DMS79 treated with DMSO at 0.1 percent for 48 hours (cell line): ENCODE results near the gene RSPH1.

Experiments
- DNase-seq: peaks from one replicate; lab custom pipeline; 2025; lab: John Stamatoyannopoulos, UW

The RSPH1 gene

GRCh38 chr21:42447182-42447581 lies 48.8 kb downstream of the RSPH1 start:
- DNase-seq: no peak

- no peak for DNase-seq
Measured at GRCh38 chr21:42446531-42446930, 49.5 kb downstream of the RSPH1 start.

DNA sequence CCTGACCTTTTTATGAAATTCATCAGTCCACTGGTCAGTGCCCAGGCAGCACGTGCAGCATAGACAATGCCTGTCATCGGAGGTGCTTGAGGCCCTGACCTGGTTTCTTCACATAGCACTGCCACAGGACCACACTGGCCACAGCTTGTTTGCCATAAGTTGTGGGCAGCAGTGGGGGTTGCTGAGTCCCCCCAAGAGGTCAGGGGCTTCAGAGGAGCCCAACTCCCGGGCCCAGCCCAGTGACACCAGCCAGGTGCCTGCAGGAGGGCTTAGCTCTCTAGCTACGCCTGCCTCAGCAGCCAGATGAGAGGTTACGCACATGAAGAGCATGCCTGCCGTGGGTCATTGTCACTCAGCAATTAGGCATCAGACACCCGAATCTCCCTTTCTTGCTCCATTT lies 50.7 kb downstream of the RSPH1 start:
- no peak for DNase-seq

- DNase-seq: no peak
Measured at GRCh38 chr21:42444745-42445059, 51.3 kb downstream of the RSPH1 start.

- DNase-seq: no peak
Measured at GRCh38 chr21:42443876-42444744, 51.9 kb downstream of the RSPH1 start.

DNA sequence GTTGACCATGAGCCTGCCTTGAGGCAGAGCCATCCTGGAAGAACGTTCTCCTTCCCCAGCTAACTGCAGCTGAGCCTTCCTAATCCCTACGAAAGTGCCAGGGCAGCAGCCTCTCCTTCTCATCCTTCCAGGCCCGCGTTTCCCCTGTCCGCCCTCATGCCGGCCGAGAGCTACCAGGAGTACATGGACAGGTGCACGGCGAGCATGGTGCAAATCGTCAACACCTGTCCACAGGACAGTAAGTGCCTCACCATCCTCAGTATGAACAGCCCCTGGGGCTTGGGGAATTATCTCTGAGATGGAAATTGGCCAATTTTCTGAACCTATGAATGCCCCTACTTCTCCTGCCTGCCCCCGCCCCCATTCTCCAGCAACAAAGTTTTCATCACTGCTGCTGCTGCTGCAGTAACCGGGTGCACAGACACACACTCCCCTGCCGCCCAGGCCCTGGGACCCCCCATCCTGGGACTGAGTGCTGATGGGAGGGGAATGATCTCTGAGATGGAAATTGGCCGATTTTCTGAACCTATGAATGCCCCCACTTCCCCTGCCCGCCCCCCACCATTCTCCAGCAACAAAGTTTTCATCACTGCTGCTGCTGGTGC lies 52.7 kb downstream of the RSPH1 start:
- no peak for DNase-seq

DNA sequence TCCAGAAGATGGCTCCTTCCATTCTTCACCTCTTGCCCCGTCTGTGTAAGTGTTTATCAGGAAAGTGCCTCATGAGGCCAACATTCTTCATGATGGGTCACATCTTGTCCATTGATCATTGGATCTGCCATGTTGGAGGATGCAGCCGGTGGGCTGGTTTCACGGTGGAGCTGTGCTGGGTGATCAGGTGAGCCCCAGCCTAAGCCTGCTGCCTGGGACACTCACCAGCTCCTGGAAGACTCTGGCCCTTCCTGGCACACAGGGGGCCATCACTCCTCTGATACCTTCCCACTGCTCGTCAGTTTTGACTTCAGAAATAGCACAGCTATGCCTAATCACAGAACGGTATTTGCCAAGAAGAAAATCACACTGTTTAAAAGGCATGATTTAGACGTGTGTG lies 54.1 kb downstream of the RSPH1 start:
- DNase-seq: no peak

- no peak for DNase-seq
Measured at GRCh38 chr21:42440187-42440792, 55.7 kb downstream of the RSPH1 start.

DNA sequence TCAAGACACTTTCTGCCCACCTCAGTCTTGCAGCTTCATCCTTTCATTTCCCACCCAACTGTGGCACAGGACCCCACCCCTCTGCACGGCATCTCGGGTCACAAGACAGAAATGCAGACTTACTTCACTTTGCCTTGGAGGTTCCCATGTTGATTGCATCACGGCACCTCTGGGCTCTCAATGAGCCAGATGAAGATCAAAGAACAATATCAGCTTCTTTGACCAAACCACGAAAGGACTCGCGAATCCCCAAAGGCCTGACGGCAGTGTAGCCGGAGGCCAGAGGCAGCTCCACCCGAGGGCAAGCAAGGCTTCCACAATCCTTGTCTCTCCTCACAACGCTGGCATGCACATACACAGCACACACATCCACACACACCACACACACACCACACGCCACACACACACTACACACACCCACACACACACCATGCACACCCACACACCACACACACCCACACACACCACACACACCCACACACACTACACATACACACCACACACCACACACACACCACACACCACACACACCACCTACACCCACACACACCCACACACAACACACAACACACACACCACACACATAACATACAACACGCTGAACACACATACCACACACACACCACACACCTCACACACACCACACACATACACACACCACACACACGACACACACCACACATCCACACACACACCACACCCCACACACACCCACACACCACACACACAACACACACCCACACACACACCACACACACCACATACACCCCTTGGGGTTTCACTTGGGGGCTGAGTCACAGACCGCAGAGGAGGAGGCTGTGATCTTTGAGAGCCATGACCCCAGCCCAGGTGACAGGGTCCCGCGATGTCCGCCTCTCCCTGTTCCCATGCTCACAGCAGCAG lies 56.5 kb downstream of the RSPH1 start:
- no peak for DNase-seq

GRCh38 chr21:42438316-42439205 lies 57.5 kb downstream of the RSPH1 start:
- DNase-seq: no peak

DNA sequence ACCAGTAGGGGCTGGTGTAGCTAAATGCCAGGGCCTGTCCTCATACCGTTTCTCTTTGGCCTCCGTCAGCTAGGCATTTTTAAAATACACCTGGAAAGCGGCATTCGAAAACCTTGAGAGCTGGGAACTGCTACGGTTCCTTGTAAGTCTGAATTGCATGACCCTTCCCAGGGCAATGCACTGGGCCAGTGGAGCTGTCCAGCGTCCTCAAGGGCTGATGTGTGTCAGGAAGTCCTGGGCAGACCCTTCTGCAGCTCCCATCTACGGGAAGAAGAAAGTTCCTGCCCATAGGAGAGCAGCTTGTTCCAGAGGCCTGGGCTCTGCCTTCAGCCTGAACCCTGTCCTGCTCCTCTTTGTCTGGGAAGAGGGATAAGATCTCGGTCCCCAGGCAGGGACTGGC lies 58.2 kb downstream of the RSPH1 start:
- DNase-seq: no peak

GRCh38 chr21:42436914-42437313 lies 59.1 kb downstream of the RSPH1 start:
- no peak for DNase-seq

- DNase-seq: no peak
Measured at GRCh38 chr21:42435833-42436232, 60.2 kb downstream of the RSPH1 start.

- no peak for DNase-seq
Measured at GRCh38 chr21:42435401-42435800, 60.6 kb downstream of the RSPH1 start.

GRCh38 chr21:42434884-42435283 lies 61.1 kb downstream of the RSPH1 start:
- no peak for DNase-seq

GRCh38 chr21:42433946-42434551 lies 62.0 kb downstream of the RSPH1 start:
- DNase-seq: no peak

DNA sequence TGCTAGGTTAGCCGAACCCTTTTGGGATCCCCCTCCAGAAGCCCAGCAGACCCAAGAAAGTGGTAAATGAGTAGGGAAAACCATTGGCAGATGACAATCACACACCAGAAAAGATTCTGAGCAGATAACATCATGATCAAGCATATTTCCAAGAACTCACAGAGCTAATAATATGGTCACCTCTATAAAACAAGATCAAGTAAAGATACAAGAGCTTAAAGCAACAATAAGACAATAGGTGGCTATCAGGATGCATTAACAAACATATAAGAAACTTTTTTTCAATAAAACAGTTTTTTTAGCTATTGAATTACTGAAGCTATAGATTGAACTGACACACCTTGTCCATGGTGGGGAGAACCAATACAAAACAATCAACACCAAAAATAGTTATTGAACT lies 63.3 kb downstream of the RSPH1 start:
- DNase-seq: no peak

- DNase-seq: no peak
Measured at GRCh38 chr21:42431196-42431595, 64.8 kb downstream of the RSPH1 start.

GRCh38 chr21:42430521-42430920 lies 65.5 kb downstream of the RSPH1 start:
- DNase-seq: no peak

DNA sequence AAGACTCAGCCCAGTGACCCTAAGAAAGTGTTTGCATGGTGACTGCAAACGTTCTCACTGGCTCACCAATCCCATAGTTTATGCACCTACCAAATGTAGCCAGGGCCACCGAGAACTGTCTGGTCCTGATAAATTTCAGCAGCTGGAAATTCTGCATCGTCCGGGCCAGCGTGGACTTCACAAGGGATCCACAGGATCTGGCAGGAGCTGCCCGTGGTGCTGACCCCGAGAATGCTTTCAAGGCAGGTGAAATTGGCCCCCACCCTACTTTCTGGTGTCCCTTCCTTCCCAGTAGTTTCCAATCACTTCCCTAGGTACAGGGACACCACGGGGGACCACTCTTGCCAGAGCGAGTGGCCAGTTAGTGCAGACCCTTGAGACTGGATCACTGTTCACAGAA lies 66.2 kb downstream of the RSPH1 start:
- no peak for DNase-seq

DNA sequence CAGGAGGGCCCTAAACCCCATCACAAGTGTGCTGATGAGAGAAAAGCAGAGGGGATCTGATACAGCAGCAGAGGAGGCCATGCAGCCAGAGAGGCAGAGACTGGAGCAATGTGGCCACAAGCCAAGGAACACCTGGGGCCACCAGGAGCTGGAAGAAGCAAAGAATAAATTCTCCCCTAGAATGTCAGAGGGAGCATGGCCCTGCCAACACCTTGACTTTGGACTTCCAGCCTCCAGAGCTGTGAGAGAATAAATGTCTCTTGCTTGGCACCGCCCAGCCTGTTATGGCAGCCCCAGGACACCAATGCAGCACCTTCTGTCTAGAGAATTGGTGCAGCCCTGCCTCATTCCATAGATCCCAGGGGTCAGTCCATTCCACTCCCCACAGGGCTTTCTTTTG lies 67.0 kb downstream of the RSPH1 start:
- no peak for DNase-seq
